AG10803 (cell line): ENCODE measurements around the gene EHBP1L1.

Experiments used
- DNase-seq: peaks from one replicate; pipeline ENCODE4 v3.0.0; 2010; ENCODE audit warnings: low read depth
- H3K4me3 ChIP-seq: 2 replicates; pipeline ENCODE4 v1.5.1; 2011; ENCODE audit warnings: mild to moderate bottlenecking, low read length, control low read depth
- TF ChIP-seq, protein P1 (sequence below): conservative IDR thresholded peaks from 2 replicates; pipeline ENCODE4 v1.5.1; 2011; ENCODE audit warnings: mild to moderate bottlenecking, low read length, control low read depth, inconsistent platforms

EHBP1L1 gene

DNA sequence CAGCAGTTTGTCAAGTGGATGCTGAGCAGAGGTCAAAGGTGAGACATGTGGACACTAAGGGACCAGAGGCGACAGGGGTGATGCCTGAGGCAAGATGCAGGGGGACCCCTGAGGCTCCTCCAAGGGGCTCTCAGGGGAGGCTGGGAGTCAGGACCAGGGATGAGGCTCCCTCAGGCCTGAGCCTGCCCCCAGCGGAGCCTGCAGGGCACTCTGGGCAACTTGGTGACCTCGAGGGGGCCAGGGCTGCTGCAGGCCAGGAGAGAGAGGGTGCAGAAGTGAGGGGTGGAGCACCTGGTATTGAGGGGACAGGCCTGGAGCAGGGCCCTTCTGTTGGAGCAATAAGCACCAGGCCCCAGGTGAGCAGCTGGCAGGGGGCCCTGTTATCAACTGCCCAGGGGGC is 6.1 kb downstream of the EHBP1L1 start:
- TF ChIP-seq, protein P1, sequence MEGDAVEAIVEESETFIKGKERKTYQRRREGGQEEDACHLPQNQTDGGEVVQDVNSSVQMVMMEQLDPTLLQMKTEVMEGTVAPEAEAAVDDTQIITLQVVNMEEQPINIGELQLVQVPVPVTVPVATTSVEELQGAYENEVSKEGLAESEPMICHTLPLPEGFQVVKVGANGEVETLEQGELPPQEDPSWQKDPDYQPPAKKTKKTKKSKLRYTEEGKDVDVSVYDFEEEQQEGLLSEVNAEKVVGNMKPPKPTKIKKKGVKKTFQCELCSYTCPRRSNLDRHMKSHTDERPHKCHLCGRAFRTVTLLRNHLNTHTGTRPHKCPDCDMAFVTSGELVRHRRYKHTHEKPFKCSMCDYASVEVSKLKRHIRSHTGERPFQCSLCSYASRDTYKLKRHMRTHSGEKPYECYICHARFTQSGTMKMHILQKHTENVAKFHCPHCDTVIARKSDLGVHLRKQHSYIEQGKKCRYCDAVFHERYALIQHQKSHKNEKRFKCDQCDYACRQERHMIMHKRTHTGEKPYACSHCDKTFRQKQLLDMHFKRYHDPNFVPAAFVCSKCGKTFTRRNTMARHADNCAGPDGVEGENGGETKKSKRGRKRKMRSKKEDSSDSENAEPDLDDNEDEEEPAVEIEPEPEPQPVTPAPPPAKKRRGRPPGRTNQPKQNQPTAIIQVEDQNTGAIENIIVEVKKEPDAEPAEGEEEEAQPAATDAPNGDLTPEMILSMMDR: no peak
- no peak for DNase-seq
- no peak overlapping the region for H3K4me3 ChIP-seq

DNA sequence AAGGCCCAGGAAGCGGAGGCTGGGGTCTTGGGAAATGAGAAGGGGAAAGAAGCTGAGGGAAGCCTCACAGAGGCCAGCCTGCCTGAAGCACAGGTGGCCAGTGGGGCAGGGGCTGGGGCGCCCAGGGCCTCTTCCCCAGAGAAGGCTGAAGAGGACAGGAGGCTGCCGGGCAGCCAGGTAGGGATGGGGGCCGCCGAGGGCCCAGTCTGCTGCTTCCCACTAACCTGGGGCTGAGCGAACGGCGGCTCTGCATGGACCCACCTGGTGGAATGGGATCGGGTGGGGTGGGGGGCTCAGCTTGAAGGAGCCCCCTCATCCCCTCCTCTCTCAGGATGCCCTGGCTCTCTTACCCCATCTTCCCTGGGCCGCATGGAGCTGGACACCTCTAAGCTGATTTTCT is 7.7 kb downstream of the EHBP1L1 start:
- TF ChIP-seq, protein P1: no peak
- no peak overlapping the region for H3K4me3 ChIP-seq
- DNase-seq: no peak

DNA sequence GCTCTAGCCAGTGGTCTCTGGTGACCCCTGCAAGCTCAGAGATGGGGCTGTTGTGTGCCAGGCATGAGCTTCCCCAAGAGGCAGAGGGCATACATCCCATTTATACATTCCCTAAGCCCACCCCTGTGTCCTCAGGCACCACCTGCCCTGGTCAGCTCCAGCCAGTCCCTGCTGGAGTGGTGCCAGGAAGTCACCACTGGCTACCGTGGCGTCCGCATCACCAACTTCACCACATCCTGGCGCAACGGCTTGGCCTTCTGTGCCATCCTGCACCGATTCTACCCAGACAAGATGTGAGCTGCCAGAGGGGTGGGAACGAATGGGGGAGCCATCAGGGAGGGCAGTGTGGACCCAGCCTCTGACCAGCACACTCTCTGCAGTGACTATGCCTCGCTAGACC is 8.3 kb downstream of the EHBP1L1 start:
- H3K4me3 ChIP-seq: no peak overlapping the region
- DNase-seq: no peak
- TF ChIP-seq, protein P1: no peak

DNA sequence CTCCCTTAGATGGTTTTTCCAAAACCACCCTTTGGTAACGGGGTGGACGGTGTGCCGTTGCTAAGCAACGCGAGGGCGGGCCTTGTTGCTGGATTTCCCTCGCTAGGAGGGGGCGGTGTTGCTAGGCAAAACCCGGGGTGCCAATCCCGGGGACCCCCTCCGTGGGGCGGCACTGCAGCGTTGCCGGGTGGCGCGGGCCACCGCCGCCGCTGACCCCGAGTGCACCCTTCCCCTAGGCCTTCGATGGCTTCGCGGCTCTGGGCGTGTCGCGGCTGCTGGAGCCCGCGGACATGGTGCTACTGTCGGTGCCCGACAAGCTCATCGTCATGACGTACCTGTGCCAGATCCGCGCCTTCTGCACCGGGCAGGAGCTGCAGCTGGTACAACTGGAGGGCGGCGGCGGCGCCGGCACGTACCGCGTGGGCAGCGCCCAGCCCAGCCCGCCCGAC is 8.9 kb downstream of the EHBP1L1 start:
- TF ChIP-seq, protein P1: no peak
- no peak overlapping the region for H3K4me3 ChIP-seq
- DNase-seq: no peak

DNA sequence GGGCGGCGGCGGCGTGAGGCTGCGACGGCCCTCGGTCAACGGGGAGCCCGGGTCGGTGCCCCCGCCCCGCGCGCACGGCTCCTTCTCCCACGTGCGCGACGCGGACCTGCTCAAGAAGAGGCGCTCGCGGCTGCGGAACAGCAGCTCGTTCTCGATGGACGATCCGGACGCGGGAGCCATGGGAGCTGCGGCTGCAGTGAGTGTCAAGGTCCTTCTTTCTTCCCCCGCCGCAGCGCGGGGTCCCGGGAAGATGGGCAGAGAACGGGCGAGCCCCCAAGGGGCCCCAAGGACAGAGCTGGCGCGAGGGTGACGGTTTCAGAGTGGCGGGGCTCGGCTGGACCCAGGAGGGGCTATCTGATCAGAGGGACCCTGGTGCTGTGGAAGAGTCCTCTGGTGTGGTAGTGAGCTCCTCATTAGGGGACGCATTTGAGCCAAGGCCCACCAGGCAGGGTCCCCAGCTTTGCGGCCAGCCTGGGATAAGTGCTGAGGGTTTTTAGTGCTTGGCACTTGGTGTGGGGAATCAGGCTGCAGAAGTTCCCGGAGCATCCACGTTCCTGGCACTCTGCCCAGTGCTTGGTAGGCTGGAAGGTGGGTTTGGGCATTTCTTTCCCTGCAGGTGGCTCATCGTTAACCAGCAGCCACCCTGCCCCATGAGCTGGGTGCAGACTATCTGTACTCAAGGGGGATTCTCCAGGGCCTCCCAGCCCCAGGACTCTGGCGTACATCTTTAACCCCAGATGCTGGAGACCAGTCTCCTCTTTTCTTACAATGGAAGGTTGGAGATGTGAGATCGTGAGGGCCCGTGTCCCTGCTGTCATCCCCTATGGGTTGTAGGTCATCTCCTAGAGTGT is 9.8 kb downstream of the EHBP1L1 start:
- DNase-seq: no peak
- no peak overlapping the region for H3K4me3 ChIP-seq
- TF ChIP-seq, protein P1: no peak

DNA sequence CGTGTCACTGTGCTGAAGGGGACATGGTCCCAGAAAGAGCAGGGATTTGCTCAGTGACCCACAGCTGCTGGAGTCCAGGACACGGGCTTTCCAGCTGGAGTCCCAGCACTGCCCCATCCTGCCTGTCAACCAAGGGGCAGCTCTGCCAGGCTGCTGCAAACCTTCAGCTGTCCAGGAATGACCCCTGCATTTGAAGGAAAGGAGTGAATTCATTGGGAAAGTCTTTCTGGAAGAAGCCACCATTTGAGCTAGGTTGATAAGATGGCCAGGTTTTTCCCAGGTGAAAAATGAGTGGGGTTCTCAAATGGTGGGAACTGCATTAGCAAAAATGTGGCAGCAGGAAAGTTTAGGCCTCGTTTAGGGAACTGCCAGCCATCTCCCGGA is 10.4 kb downstream of the EHBP1L1 start:
- DNase-seq: no peak
- TF ChIP-seq, protein P1: no peak
- H3K4me3 ChIP-seq: no peak overlapping the region

DNA sequence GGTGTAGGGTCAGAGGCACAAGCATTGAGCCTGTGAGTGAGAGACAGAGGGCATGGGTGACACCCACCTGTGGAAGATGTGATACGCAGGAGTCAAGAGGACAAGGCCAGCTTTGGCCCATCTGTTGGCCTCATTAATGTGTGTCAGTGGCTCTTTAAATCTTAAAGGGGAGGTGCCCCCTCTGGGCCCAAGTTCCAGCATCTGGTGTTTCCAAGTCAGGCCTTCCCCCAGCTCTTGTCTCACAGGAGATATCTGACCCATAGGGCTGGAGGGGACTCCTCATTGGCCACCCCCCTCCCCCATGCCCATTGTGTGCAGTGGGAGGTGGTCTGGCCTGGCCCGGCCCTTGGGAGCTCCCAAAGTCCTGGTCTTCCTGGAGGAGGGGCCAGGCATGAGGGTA is 10.8 kb downstream of the EHBP1L1 start:
- DNase-seq: peak; percentile 59
- H3K4me3 ChIP-seq: no peak overlapping the region
- TF ChIP-seq, protein P1: no peak
